Right renal pelvis (tissue), 4 donors: ENCODE measurements around the gene IL21R. TPM values are rescaled to one million over a fixed set of nuclear protein-coding genes. Genes with fewer than 3 reads are reported as not detected.

Source experiments
- DNase-seq, 4 donors: peaks; one replicate each; pipeline ENCODE4 v3.0.0-alpha.2; 2013; ENCODE audit warnings: low read depth in 4 of 4, low spot score in 3 of 4, missing footprints in 1 of 4
- polyA plus RNA-seq, 4 donors: library from polyadenylated mRNA; unstranded; fragments of 120-200 nt; gene quantifications; one replicate each; pipeline ENCODE4 v1.2.1, GENCODE V29; 2013; ENCODE audit not compliant: insufficient read length in 4 of 4

The IL21R gene
- polyA plus RNA-seq, 4 donors, result 0.11 to 0.19 (median 0.15) TPM

DNA sequence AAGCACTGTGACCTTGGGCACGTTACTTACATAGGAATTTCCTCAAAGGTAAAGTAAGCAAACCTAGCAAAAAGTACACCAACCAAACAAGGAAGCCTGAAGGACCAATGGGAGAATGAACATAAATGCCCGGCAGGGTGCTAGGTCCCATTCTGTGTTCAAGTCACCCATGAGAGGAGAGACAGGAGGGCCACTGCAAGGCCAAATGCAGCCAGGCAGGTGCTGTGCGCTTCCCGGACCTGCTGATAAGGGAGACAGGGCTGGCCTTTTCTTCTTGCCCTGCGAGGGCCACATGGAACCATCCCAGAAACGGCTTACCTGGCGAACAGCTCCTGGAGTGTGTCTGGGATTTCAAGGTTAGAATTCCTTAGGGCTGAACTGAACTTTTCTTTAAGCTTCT lies 78.8 kb downstream of the IL21R start:
- DNase-seq, result no peak

DNA sequence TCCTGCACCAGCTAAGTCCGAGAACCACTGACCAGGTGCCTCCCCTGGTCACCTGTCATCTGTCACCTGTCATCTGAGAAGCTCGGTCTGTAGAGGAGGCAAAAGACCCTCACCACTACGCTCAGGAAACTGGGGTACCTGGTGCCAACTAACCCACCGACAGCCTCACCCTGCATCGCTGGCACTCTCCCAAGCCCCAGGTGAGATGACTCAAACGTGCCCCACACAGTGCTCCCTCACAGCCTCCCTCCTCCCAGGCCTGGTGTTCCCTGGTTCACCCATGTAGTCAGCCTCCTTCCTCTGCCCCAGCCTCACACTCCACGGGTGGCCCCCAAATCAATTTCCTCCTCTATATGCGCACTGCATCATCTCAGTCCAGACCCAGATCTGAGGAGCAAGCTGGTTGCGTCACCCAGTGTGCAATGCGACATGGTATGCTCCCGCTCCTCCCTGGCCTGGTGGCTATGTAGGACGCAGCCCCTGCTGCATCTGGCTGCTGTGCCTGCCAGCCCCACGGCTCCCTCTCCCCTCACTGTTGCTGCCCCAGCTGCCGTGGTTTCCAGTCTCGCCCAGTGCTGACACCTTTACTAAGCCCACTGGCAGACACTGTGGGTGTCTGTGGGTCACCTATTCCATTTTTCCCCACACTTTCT lies 79.4 kb downstream of the IL21R start:
- DNase-seq, result no peak

DNA sequence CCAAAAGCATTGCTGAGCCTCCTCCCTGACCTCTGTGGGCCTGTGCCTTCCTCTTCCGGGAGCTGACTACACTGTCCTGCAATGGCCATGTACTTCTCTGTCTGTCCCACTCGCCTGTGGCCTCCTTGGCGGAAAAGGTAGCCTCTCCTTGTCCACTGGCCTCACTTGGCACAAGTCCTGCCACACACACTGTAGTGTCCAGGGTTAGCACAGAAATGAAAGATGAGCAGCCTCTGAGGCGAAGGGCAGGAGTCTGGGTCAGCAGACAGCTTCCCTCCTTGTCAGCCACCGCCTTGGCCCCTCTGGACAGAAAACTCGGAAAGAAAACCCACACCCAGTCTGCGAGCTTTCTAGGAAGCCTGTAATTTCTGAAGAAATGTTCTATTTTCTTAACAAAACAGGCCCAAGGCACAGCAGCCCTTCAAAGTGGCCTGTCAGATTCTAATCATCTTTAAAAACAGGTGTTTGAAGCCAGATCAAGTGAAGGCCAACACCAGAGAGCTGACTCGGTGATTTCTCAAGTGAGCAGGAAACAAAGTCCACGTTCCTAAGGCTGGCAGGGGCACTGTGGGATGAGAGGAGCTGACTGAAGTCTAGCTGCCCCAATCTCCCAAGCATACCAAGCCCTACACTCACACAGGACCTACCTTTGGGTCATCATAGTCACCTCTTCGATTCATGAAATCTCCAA lies 80.6 kb downstream of the IL21R start:
- no peak for DNase-seq

DNA sequence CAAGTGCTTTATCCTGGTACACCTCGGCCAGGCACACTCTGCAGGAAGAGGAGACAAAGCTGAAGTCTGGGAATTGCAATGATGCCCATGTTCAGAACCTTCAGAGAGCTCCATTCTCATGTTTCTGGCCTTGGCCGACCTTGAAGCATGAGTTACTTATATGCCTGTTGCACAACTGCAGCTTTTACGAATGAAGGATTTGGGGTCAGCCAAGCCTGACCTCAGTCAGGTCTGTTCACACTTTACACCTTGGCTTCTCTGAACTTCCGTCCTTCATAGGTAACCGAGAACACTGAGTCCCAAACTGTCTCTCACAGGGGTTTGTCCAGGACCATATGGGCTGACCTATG lies 81.1 kb downstream of the IL21R start:
- no peak for DNase-seq

DNA sequence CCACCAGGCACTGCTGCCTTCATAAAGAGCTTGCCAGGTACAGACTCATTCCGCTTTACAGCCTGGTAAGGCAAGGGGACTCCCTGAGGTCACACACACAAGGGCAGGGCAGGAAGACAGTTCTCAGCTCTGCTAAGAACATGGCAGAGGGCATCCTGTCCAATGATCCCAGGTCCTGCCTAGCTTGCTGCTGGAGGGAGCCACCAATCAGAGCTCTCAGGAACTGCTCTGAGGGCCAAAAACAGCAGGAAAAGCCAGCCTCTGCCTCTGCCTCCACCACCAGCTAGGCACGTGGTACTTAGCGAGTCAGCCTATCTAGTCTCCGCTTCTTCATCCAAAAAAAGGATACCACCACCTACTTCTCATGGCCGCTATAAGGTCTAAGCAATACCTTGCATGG lies 81.7 kb downstream of the IL21R start:
- no peak for DNase-seq

DNA sequence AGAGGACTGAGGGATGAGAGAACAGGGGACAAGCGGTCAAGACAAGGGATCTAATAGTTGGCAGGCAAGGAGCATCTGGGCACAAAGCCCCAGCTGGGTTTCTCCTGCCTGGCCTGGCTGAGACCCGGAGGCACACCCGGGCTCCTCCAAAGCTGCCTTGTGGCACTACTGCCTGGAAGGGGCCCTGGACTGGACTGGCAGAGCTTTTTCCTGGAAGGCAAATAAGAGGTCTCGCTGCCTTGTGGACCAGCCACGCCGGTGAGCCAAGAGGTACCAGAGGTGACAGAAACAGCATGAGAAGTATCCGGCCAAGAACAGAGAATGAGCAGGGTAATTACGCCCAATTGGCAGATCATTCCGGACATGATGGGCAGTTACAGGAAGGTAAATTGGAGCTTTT lies 83.2 kb downstream of the IL21R start:
- DNase-seq, result no peak

DNA sequence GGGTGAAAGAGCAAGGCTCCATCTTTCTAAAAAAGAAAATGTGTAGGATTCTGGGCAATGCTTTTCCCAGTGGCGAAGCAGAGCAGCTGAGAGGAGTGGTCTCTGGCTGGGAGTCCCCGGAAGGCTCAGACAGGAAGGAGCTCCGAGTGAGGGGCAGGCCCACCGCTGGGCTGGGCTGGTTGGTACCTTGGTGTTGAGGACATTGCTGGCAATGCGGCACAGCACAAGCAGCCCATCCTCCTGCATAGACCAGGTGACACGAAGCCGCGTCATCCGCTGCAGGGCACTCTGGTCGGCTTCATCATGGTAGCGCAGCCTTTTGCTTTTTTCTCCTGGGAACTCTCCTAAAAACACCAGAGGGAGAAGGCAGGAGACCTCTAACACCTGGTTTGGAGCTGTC lies 83.8 kb downstream of the IL21R start:
- DNase-seq, result no peak

DNA sequence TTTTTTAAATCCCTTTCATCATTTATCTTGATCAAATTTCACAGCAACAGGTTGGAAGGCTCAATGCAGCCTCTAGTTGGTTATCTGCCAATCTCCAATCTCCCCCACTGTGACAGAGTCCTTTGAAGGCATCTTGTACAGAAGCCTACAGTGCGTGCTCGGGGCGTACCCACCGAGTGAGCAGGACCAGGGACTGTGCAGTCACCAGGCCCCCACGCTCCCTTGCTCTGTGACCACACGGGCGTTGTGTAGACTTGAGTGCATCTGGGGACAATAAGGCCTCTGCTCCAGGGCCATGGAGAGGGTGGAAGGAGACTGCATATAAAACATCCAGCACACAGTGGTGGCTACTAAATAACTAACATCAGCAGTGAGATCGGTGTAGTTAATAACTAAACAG lies 84.4 kb downstream of the IL21R start:
- no peak for DNase-seq

DNA sequence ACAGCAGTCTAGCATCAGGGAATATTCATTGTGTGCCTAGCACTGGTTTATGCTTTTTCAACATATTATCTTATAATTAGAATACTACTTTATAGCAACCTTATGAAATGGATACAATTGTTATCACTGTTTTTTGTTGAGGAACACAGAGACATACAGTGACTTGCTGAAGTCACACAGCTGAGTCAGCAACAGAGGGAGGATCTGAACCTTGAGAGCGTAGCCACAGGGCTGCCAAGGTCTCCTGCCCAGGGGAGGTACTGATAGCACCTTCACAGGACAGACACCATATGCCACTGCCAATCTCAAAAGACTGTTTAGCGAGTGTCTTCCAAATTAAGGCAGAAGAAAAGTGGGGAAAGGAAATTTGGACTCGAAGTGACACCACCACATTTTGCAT lies 84.8 kb downstream of the IL21R start:
- no peak for DNase-seq

DNA sequence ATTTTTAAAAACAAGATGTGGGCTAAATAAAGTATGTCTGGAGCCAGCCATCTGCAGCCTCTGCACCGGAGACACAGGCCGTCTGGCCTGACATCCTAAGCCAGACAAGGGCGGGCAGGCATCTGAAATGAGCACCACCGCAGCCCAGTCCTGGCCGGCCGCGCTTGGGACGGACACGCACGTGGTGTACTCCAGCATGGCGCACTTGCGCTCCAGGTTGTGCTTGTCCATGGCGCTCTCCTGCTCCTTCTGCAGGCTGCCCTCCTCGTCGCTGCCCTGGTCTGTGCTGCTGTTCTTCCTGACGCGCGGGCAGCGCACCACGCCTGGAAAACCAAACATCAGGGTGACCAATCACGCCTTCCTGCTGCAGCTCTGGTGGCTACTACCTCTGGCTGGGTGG lies 87.4 kb downstream of the IL21R start:
- no peak for DNase-seq

DNA sequence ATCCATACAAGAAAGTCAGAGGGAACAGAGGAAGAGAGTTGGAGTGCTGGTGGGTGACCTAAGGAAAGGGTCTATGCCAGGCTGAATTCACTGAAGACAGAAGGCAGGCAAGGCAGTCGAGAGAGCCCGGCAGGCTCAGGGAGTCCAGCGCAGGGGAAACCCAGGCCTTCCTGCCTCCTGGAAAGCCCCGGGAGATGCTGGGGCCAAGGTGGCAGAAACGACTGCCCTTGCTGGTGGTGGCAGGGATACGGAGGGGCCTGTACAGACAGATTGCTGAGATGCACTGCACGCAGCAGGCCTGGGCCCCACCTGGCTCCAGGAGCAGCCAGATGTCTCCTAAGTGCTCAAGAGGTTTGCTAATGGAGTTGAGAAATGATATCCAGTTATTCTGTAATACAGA lies 87.9 kb downstream of the IL21R start:
- DNase-seq, result no peak

DNA sequence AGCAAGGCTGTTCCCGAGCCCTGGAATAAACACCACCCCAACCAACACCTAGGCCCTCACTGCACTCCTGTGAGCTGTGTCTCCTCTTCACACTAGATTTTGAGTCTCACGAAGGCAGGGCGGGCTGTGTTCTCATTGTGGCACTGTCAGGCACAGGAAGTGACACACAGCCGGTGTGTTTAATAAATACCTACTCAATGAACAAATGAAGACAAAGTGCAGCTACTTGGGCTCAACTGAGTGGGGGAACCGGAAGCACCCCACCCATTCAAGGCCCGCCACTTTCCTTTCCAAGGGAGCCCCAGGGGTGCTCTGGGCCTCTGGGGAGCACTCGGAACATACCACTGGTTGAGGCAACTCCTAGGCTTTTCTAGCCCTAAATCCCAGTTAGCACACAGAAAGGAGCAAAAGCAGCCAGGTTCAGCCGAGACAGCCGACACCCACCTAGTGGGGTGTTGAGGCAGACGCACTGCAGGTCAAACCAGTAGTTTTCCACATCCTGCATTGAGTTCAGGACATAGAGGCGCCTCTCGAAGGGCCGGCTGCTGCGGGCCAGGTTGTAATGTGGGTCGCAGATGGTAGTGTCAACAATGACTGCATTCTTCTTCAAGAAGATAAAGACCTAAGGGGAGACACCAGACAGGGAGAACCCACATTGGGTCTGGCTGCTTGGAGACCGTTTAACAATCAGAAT lies 90.1 kb downstream of the IL21R start:
- no peak for DNase-seq

DNA sequence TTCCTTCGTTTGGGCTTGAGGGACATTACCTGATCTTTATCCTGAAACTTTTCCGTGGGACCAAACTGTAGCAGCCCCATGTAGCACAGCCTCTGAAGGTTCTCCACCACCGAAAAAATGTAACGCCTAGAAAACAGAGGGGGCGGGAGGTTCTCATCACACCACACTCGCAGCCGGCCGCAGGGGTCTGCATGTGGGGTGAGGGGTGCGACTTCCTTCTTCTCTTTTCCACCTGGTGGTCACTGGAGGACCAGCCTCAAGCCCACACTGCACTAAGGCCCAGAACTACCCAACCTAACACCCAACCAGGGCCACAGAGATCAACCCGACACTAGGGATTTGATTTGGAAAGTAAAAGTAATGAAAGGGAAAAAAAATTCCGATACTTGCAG lies 90.6 kb downstream of the IL21R start:
- no peak for DNase-seq

DNA sequence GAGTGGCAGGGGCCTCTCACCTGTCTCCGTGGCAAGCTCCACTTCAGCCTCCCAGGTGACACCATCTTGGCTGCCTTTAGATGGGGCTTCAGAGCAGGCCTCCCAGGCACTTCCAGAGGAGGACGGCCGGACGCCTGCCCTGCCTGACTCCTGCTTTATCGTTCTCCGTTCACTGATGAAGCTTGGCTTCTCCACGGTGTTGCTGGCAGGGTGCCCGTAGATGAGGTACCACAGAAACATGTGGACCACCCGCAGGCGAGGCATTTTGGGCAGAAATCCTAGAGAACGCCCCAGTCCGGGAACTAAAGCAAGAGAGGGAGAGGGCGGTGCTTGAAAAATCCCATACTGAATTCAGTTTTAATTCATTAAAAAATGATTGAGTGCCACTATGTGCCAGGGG lies 93.2 kb downstream of the IL21R start:
- no peak for DNase-seq

DNA sequence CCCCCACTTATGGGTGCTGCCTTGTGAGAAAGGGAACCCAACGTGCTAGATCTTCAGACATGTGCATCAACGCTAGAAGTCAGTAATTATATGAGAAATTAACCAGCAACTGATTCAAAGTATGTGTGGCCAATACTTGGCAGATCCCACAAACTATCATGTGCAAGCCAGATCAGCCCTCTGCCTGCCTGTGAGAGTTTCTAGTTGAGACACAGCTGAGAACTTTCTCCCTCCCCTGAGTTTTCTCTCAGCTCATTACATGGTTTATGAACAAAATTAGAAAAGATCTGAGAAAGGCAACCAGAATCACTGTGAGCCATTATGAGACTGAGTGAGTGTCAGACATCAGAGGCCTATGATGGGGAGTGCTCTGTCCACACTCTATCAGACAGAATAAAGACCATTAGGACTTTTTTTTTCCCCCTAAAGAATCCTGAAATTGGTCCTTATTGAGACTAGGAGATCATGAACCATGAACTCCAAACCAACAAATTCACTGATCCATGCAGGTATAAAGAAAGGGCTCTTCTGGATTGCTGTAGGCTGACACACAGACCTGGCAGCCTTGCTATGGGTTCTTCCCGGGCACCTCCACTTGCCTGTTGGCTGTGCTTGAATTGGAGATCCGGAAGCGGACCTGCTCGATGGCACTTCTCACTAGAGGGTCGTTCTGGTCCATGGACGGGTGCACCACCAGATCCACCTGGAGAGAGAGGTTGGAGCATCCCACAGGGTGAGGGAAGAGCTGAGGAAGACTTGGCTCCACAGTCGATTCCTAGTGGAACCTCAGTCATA lies 96.3 kb downstream of the IL21R start:
- no peak for DNase-seq

DNA sequence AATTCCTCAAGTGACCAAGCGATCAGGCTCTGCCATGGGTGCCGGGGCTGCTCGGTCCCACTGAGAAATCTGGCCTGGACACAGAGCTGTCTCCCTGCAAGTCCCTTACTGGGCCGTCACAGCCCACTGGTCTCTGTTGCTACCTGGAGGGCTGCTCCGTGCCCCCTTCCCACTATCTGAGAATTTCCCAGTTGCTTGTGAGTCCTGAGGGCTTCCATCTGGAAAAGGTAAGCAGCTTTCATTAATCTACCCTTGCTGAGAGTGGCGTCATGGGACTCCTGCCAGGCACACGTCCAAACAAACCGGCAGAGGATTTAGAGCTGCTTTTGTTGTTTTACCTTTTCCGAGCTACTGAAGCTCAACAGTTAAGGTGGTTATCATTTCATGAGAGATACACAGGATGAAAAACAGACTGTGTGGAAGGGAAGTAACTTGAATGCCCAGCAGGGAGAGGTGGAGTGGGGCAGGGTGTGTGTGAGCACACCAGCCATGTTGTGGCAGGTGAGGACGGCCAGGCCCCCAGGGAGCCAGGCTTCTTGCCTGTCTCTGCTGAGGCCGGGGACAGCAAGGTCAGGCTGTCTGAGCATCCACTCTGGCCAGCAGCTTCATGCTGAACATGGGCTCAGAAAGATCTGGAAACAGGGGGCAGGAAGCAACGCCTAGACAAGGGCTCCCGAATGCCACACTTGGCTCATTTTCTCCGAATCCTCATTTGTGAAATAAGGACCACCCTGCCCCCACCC lies 97.1 kb downstream of the IL21R start:
- DNase-seq, result no peak

DNA sequence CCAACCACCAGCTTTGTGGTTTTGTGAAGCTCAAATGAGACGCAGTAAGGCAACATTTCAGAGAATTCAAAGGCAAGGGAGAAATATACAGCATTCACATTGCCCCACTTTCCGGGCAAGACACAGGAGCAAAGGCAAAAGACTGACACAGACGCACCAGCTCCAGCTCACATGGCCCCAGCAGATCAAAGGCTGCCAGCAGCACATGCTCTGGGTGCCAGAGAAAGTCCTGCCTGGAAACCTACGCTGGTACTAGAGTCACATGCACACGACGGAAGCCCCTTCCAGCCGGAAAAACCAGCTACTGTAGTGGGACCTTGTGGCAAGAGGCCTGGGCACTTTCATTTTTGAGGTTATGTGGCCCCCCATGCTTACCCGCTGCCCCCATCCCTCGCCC lies 97.7 kb downstream of the IL21R start:
- DNase-seq, result no peak

DNA sequence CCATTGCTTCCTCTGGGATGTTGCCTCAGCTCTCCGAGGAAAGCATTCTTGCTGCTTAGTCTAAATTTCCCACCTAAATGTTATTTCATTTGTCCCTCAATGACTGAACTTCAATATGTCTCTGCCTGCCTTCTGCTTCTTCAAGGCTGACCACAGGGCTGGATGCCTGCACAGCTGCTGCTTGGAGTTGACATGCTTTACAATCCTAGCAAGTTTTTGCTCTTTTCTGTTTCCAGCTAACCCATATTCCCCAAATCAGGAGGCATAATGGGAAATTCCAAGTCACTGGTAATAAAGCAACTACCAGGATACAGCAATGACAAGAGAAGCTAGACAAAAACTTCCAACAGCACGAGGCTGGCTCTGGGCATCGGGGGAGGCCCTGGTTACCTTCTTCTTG lies 98.8 kb downstream of the IL21R start:
- no peak for DNase-seq
